Uterus (tissue), 4 donors: ENCODE data around the gene PRSS53. TPM values are rescaled to one million over a fixed set of nuclear protein-coding genes. Genes with fewer than 3 reads are reported as not detected.

Source experiments
- DNase-seq, 2 donors: peaks; one replicate each; pipeline ENCODE4 v3.0.0-alpha.2; 2019 to 2020
- H3K27ac ChIP-seq, 2 donors: fragments of 200-600 bp; sonication (generic); 1 replicate in 1 of 2; 2 replicates in 1 of 2; pipeline ENCODE4 v1.5.1; 2016 to 2018
- H3K27me3 ChIP-seq, 2 donors: fragments of 200-600 bp; sonication (generic); one replicate each; pipeline ENCODE4 v1.5.1; 2018 to 2019; ENCODE audit warnings: control low read depth in 1 of 2
- H3K36me3 ChIP-seq, 2 donors: fragments of 200-600 bp; sonication (generic); one replicate each; pipeline ENCODE4 v1.5.1; 2019; ENCODE audit warnings: control low read depth in 1 of 2
- H3K4me1 ChIP-seq, 2 donors: fragments of 200-600 bp; sonication (generic); one replicate each; pipeline ENCODE4 v1.5.1; 2018 to 2019; ENCODE audit warnings: control low read depth in 1 of 2
- H3K4me3 ChIP-seq, 2 donors: fragments of 200-600 bp; sonication (generic); 1 replicate in 1 of 2; 2 replicates in 1 of 2; pipeline ENCODE4 v1.5.1; 2018 to 2019; ENCODE audit warnings: mild to moderate bottlenecking in 1 of 2
- H3K9me3 ChIP-seq, 2 donors: fragments of 200-600 bp; sonication (generic); one replicate each; pipeline ENCODE4 v1.5.1; 2019; ENCODE audit warnings: control low read depth in 1 of 2
- CTCF ChIP-seq, 4 experiments: fragments of 200-600 bp in 2 of 4; fragments of 450-650 bp in 2 of 4; sonication (generic) in 2 of 4; IDR thresholded peaks; one replicate each; pipeline ENCODE4 v1.5.1; 2016 to 2019; ENCODE audit warnings: antibody characterized with exemption in 4 of 4, mild to moderate bottlenecking in 2 of 4, moderate library complexity in 1 of 4
- POLR2A ChIP-seq, 2 donors: fragments of 450-650 bp; IDR thresholded peaks; one replicate each; pipeline ENCODE4 v1.6.1; 2016; ENCODE audit warnings: antibody characterized with exemption in 2 of 2, mild to moderate bottlenecking in 1 of 2, moderate library complexity in 1 of 2
- intact Hi-C: fragments of 100-400 bp; cut with DNase I; formaldehyde crosslinking; loops from one replicate; pipeline ENCODE4 v1.15.1; 2023; ENCODE audit warnings: low total_unique reads
- total RNA-seq, 4 donors: library from RNA; depleted of rRNA in 3 of 4; stranded (reverse); fragments of >200 nt in 3 of 4; gene quantifications; one replicate each; pipeline versions ENCODE4 v1.1.0 to v1.2.4, GENCODE V29; 2014 to 2023
- donor health status: DM: yes; HTN: yes; CAD: no.

Gene PRSS53
- total RNA-seq, 4 donors from 2014 or later: under 0.01 to 5.5 (median 2.4) TPM; not detected in 1

DNA sequence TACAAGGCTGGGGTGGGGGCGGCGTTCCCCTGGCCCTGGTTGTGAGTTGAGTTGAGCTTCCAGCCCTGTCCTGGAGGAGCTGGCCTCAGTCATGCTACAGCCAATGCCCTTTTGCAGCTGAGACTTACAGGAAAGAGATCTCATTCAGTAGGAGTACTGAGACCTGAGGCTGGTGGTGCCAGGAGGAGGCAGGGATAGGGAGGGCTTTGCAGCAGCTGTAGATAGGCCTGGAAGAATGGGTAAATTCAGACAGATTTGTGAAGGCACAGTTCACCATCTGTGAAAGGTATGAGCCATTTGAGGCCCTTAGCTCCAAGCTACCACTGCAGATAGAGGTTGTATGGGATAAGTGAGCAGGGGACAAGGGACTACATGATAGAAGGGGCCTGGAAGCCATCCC, 49.8 kb downstream of the PRSS53 start:
- intact Hi-C loops: no loop called here
- no peak for TF ChIP-seq CTCF (IDR thresholded peaks at IDR 0.05)
- TF ChIP-seq POLR2A (IDR thresholded peaks at IDR 0.05): no peak
- peaks cover 6% of the 10 kb centered on the region in 2 donors for H3K4me1 ChIP-seq

DNA sequence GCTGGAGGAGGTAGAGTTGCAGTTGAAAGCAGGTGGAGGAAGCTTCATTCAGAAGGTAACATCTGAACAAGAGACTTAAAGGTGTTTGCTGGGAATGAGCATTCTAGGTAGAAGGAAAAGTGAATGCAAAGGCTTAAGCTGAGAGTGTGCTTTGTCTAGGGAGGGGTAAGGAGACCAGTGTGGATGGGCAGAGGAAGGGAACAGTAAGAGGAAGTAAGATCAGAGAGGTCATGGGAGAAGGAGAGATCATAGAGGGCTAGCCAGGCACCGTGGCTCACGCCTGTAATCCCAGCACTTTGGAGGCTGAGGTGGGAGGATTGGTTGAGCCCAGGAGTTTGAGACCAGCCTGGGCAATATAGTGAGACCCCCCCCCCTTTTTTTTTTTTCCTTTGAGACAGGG, 52.1 kb downstream of the PRSS53 start:
- peaks cover 6% of the 10 kb centered on the region in 2 donors for H3K4me1 ChIP-seq
- no peaks in the 10 kb centered on the region for H3K9me3 ChIP-seq
- DNase-seq: no peak
- H3K27ac ChIP-seq: no peak overlapping the region
- TF ChIP-seq POLR2A (IDR thresholded peaks at IDR 0.05) (no peak), CTCF (IDR thresholded peaks at IDR 0.05) (no peak)
- H3K27me3 ChIP-seq: no peaks in the 10 kb centered on the region
- H3K36me3 ChIP-seq: no peaks in the 10 kb centered on the region
- intact Hi-C loops: no loop called here
- H3K4me3 ChIP-seq: no peak overlapping the region

More for the DNA sequence above, 49.8 kb downstream of the PRSS53 start:
- Histone ChIP-seq H3K4me3 (no peak overlapping the region), H3K9me3 (no peaks in the 10 kb centered on the region), H3K27me3 (no peaks in the 10 kb centered on the region), H3K27ac (no peak overlapping the region), H3K36me3 (no peaks in the 10 kb centered on the region)
- DNase-seq: no peak

DNA sequence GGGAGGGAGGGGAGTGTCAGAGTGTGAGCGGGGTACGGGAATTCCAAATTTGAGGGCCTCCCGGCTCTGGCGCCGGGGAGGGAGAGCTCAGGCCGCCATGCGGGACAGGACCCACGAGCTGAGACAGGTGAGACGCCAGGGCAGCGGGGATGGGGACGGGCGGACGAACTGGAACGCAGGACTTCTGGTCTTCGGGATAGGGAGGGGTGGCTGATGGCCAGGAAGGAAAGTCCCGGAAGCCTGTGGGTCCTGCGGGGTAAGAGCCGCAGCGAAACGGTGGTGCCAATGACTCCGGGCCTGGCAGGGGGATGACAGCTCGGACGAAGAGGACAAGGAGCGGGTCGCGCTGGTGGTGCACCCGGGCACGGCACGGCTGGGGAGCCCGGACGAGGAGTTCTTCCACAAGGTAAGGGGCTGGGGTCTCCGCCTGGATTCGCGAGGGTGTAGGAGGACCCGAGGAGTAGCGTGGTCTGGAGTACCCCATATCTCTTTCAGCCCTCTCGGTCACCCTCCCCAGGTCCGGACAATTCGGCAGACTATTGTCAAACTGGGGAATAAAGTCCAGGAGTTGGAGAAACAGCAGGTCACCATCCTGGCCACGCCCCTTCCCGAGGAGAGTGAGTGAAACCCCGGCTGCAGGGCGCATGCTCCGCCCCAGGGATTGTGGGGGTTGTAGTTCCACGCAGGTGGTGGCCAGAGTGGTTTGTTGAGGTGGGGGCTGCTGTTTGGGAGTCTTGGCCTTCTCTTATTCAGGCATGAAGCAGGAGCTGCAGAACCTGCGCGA, 54.8 kb downstream of the PRSS53 start:
- intact Hi-C loops: no loop called here
- H3K36me3 ChIP-seq: no peaks in the 10 kb centered on the region
- TF ChIP-seq CTCF (IDR thresholded peaks at IDR 0.05) (no peak), POLR2A (IDR thresholded peaks at IDR 0.05) (peak; percentile 33 to 34)

More for the DNA sequence above, 54.8 kb downstream of the PRSS53 start:
- Histone ChIP-seq H3K27me3 (no peaks in the 10 kb centered on the region), H3K4me3 (peak overlapping the region; percentile 85 to 100), H3K9me3 (no peaks in the 10 kb centered on the region), H3K27ac (peak overlapping the region; percentile 95), H3K4me1 (peaks cover 6% of the 10 kb centered on the region in 2 donors)
- DNase-seq: peak; percentile 89 to 93

Other genes with a start within 250 kb of the PRSS53 start
- gene BCL7C, start 194.9 kb downstream of the PRSS53 start, total RNA-seq: 10 to 100 TPM; 16.5 to 44.8 (median 35.2) TPM
- 10 to 100 TPM in 2 of 4 donors, 1 to 10 TPM in 1, not detected in 1; 2.3 to 20.6 (median 13.8) TPM for gene CTF1, start 192.3 kb downstream of the PRSS53 start, total RNA-seq
- gene FBXL19, start 165.4 kb downstream of the PRSS53 start, total RNA-seq: 10 to 100 TPM in 3 of 4 donors, 1 to 10 TPM in 1; 3.8 to 25.4 (median 19.0) TPM
- 10 to 100 TPM; 21.7 to 65.0 (median 27.9) TPM for gene ORAI3, start 139.9 kb downstream of the PRSS53 start, total RNA-seq
- 10 to 100 TPM in 1 of 4 donors, 1 to 10 TPM in 3; 2.1 to 31.7 (median 3.5) TPM for gene SETD1A, start 131.2 kb downstream of the PRSS53 start, total RNA-seq
- 10 to 100 TPM in 2 of 4 donors, 1 to 10 TPM in 2; 7.2 to 18.0 (median 11.3) TPM for gene HSD3B7, start 103.7 kb downstream of the PRSS53 start, total RNA-seq
- 1 to 10 TPM in 3 of 4 donors, under 1 TPM in 1; 0.88 to 2.6 (median 2.5) TPM for gene STX1B, start 78.3 kb downstream of the PRSS53 start, total RNA-seq
- 100 to 1,000 TPM in 1 of 4 donors, 10 to 100 TPM in 3; 26.2 to 114 (median 85.1) TPM for gene STX4, start 55.4 kb downstream of the PRSS53 start, total RNA-seq
- 10 to 100 TPM in 1 of 4 donors, 1 to 10 TPM in 3; 4.4 to 20.6 (median 6.4) TPM for gene ZNF668, start 14.7 kb downstream of the PRSS53 start, total RNA-seq
- gene ZNF646, start 14.5 kb downstream of the PRSS53 start, total RNA-seq: 10 to 100 TPM in 3 of 4 donors, 1 to 10 TPM in 1; 3.3 to 17.3 (median 15.1) TPM
- 10 to 100 TPM; 68.7 to 81.8 (median 73.5) TPM for gene VKORC1, start 5.9 kb upstream of the PRSS53 start, total RNA-seq
- 10 to 100 TPM; 15.3 to 32.1 (median 21.9) TPM for gene BCKDK, start 19.4 kb upstream of the PRSS53 start, total RNA-seq
- 100 to 1,000 TPM in 1 of 4 donors, 10 to 100 TPM in 3; 63.0 to 101 (median 77.8) TPM for gene KAT8, start 28.7 kb upstream of the PRSS53 start, total RNA-seq
- gene PRSS8, start 46.8 kb upstream of the PRSS53 start, total RNA-seq: 1 to 10 TPM in 1 of 4 donors, under 1 TPM in 1, not detected in 2; 0.26 to 8.7 TPM
- gene PRSS36, start 61.1 kb upstream of the PRSS53 start, total RNA-seq: under 1 TPM in 2 of 4 donors, not detected in 2; 0.48 to 0.76 TPM
- gene FUS, start 91.2 kb upstream of the PRSS53 start, total RNA-seq: 100 to 1,000 TPM in 2 of 4 donors, 10 to 100 TPM in 2; 21.5 to 356 (median 109) TPM
- 10 to 100 TPM; 12.7 to 87.1 (median 18.0) TPM for gene PYCARD, start 113.8 kb upstream of the PRSS53 start, total RNA-seq
- under 1 TPM in 1 of 4 donors, not detected in 3; under 0.01 TPM for gene TRIM72, start 125.2 kb upstream of the PRSS53 start, total RNA-seq
- gene PYDC1, start 128.2 kb upstream of the PRSS53 start, total RNA-seq: not detected
- 1 to 10 TPM; 3.1 to 7.9 (median 5.1) TPM for gene ITGAM, start 171.0 kb upstream of the PRSS53 start, total RNA-seq